HCEC 1CT (cell line): ENCODE results near the gene CDC27.
"Not testable (repeated sequence)": the region's sequence is repeated elsewhere in the genome, so short reads cannot be mapped to it uniquely, and the experiment has no call there.

Source experiments
- DNase-seq: peaks from one replicate; pipeline ENCODE4 v3.0.0-alpha.2; 2017

The CDC27 gene

DNA sequence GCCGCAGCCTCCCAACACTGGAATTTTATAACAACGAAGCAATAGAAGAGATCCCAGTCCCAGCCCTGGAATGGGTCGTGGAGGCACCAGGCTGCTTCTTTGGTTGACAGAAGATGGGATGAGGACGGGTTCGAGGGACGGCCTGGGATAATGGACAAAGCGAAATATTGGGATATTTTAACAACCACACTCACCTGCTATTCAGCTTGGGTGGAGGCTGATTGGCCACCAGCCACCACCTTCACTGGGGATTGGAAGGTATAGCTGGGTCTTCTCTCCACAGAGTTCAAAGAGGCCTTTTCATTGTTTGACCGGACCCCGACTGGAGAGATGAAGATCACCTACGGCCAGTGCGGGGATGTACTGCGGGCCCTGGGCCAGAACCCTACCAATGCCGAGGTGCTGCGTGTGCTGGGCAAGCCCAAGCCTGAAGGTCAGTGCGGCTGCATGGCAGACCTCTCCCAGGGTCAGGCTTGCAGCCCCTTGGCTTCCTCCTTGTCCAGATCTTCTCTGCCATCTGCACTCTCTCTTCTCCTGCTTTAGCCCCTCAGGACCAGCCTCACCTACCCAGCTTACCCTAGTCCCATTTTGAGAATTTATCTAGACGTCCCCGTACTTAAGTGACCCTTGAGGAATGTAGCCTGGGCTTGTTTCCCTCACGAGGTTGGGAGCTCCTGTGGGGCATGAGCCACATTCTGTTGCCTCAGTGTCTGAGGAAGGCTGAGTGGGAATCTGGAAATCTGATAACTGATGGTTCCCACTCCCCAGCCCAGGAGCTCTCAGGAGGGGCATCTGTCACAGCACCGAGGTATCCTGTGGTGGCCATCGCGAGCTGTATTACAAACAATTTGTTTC lies 30.8 kb upstream of the CDC27 start:
- DNase-seq, result no peak

DNA sequence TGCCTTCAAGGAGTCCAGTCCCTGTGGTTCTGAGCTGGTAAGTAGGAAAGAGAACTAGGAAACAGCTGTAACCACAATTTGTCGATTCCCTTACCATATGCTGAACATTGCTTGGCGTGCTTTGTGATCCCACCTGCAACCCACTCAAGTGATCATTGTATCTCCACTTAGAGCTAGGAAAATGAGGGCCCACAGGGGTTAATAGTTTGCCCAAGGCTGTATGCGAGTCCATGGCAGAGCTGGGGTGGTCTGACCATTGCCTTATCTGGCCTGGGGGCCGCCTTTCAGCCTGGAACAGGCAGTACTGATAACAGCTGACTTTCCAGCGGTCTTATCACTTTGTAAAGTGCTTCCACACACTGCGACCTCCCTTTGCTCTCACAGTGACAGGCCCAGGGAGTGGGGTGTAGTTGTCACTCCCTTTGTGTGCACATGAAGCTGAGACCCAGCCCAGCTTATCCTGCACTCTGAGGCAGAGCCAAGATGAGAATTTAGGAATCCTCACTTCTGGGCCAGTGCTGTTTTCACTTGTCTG lies 29.9 kb upstream of the CDC27 start:
- DNase-seq, result no peak

DNA sequence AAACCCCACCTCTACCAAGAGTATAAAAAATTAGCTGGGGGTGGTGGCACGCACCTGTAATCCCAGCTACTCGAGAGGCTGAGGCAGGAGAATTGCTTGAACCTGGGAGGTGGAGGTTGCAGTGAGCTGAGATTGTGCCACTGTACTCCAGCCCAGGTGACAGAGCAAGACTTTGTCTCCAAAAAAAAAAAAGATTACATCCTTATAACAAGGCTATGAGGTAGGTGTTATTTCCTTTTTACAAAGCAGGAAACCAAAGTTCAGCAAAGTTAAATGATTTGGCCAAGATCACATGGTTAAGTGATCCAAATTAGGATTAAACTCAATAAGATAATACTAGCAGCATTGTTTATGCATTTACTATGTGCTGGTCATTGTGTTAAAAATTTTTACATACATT lies 28.2 kb upstream of the CDC27 start:
- DNase-seq, result not testable (repeated sequence)

DNA sequence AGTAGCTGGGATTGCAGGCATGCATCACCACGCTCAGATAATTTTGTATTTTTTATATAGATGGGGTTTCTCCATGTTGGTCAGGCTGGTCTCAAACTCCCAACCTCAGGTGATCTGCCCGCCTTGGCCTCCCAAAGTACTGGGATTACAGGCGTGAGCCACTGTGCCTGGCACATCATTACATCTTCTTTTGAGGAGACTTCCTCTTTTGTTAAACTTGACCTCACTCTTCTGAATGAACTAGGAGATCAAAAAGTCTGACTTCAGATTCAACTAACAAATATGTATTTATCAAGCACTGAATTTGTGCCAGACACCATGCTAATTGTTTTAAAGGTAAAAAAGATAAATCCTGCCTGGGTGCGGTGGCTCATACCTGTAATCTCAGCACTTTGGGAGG lies 27.7 kb upstream of the CDC27 start:
- not testable (repeated sequence) for DNase-seq

DNA sequence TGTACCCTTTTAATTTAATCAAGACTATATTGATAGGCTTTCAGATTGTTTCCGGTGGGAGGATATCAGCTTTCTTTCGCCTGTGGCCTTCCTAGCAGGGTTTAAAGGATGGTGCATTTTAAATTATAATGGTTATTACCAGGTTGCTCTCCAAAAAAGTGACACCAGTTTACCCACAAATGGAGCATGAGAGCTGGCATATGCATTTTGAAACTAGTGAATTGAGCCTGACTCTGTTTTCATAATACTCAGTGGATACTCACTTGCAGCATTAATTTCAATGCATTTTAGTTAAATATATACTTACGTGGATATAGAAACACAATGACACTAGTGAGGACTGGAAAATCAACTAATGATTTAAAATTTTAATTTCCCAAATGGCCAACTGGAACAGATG lies 25.8 kb upstream of the CDC27 start:
- no peak for DNase-seq

DNA sequence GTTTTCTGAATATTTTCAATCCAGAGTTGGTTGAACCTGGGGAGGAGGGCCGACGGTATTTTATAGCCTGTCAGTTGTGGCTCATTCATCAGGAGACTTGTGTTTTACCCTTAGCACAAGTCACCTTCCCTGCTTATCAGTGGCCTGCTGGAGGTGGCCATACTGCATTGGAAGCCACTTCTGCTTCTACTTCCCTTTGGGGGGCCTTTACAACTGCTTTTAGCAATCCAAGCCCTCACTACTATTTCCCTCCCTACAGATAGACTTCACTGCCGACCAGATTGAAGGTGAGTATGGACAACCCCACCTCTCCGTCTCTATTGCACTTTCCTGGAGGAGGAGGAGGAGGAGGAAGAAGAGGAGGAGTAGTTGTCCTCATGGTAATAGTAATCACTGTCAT lies 24.4 kb upstream of the CDC27 start:
- no peak for DNase-seq

DNA sequence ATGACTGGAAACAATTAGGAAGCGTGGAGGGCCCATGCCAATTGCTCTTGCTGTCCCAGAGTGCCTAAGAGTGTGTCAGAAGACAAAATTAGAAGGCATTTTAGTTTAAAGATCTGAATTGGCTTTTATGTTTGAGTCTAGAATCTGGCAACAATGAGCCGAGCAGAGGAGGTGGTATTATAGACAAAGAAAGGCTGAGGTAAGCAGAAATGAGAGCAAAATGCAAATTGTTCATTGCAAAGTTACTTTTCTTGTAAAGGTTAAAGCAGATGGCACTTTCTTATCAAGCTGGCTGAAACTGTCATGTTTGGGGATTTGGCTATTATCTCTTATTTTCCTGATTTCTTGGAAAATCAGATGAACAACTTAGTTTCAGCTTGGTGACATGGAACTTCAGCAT lies 23.4 kb upstream of the CDC27 start:
- no peak for DNase-seq

DNA sequence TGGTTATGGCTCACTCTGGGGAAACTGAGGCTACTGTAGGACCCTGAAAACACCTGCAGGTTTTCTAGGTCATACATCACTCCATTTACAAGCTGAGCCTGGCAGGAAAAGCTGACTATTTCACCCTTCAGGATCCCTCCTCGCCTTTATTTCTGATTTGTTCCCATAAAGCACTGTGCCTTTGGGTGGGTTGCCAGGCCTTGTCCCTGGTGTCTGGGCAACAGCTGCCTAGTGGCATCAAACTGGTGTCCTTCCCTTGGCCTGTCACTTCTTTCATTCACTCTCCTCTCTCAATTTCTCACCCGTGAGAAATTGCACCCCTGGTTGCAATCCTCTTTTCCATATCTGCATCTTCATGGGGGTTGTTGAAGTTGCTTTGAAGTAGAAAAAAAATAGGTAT lies 21.7 kb upstream of the CDC27 start:
- no peak for DNase-seq

DNA sequence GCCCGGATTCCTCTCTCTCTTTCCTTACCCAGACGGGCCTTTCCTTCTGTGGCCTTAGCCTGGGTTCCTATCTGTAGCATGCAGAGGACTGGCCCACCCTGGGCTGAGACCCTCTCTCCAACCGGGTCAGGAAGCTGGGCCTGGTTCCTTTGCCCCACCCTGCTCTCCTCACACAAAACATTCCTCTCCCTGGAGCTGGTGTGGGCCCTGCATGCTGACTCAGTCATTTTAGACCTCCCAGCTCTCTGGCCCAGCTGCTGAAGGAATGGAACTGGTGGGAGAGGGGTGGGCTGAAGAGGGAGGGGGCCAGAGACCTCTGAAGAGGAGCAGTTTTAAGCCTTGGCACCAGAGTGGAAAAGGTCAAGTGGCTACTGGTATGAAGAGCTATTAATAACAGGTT lies 21.0 kb upstream of the CDC27 start:
- no peak for DNase-seq

DNA sequence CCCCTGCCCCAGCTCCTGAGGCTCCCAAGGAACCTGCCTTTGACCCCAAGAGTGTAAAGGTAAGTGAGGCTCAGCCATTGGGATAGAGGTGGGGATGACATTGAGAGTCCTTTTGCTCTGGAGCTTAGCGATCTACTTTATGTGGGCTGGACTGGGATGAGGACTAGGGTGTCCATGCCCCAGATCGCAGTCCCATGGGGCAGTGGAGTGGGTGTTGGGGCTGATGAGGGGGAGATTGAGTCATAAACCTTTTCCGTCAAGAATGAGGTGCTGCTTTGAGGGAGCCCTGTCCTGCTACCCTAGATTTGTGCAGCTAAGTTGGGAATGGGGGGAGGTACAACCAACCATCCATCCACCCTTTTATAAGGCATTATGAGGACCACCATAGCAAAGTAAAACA lies 20.4 kb upstream of the CDC27 start:
- no peak for DNase-seq

DNA sequence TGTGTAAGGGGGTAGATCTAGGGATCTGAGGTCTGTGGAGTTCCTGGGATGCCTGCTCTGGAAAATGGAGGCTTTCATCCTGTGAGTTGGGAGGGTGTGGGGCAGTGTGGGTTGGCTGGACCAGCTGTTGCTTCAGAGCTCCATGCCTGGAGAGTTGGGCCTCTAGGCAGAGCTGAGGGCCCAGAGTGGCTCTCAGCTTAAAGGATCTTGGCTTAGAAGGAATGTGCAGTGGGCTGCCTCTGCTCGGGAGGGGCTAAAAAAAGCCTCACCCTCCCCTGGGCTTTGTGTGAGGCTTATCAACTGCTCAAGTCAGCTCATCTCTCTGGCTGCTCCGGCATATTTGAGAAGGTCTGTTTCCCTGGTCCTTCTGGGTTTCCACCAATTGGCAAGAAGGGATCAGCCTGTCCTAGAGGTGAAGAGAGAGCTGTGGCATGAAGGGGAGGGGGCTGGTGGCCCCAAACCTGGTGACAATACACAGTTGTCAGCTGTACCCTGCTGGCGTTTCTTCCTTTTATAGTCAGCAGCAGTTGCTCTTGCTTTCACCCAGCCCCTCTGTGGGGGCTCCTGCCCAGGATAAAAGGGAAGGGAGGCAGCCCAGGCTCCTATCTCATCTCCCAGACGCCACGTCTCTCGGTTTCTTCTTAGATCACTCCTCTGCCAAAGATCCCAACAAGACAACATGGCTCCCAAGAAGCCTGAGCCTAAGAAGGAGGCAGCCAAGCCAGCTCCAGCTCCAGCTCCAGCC lies 19.8 kb upstream of the CDC27 start, which contains the start of gene MYL4:
Gene MYL4 (plus strand): TSS at position 605 of the 745 bp plus-strand sequence. CDS start 75 bp downstream, at position 680.
- no peak for DNase-seq

DNA sequence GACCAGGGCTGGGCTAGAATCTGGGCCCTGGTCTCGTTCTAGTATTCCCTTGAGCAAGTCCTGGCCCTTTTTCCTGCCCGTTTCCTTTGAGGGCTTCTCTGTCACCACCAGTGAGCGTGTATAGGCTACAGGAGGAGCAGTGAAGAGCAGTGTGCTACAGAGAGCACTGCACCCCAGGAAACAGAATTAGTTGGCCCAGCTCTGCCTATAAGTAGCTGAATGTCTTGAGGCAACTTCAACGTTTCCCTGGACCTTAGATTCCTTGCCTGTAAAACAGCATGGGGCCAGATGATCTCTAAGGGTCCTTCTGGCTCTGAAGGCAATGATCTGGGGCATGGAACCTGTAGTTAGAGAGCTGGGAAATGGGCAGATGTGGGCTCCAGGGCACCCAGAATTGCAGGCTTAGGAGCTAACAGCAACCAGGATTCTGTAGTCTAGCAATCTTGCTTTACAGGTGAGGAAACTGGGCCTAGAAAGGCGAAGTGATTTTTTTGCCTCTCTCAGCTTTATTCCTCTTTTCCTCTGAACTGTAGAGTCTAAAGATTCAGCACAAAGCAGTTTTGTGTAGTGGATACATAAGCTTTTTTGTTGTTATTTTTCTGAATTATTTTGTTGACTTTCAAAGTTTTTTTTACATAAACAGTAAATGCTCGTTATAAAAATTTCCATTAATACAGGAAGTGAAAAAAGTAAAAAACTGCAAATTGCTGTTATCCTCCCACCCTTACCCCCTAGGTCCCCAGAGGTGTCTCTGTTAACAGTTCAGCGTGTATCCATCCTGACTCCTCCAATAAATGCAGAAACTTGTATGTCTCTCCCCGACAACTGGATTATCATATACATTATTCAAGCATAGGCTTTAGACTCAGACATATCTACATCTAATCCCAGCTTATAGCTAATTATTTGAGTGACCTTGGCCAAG lies 18.3 kb upstream of the CDC27 start:
- DNase-seq, result no peak

DNA sequence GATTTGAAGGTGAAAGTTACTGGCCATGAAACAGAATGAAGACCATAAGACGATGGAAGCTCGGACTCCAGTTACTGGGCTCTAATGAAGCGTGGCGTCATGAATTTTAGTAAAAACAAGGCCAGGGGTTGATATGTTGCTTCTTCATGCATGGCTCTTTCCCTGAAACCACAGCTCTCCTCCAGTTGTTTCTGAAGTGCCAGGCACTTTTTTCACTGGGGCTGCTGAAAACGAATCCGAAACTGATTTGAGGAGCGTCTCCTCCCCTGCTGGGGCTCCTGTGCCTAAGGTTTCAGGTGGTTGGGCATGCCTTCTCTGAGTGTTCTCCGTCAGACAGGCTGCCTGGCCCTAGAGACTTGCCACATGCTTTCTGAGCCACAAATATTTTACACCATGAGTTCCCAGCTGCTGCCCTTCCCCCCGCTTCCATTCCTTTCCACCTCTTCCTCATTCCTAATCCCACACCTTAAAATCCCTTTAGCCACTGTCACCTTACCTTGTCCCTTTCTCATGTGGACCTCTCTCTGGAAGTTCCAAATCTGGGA lies 16.4 kb upstream of the CDC27 start:
- peak; percentile 43 for DNase-seq

DNA sequence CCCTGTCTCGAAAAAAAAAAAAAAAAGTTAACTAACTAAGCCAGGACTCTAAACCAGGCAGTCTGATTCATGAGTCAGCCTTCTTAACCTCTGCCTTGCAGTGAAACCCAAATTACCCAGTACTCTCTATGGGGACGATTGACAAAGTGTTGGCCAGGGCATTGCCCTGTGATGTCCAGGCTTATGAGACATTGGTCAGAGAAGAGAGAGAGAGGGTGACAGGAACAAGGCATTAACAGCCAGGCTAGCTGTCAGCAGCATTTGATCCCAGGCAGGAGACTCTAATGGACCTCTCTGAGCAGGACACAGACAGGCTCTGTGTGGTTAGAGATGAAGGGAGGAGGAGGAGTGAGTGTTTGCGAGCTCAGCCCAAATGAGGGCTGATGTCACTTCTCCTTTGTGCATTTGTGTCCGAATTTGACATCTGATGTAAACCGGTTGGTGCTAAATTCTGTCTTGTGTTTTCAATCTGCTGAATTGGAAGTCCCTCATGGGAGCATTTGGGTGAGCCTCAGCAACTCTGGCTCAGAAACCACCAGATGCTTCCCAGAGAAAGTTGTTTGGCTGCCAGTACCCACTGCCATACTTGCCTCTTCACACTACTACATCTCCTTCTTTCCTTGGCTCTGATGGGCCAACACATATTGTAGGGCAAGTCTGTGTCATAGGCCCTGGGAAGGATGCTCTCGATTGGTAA lies 15.8 kb upstream of the CDC27 start:
- DNase-seq, result peak; percentile 62

DNA sequence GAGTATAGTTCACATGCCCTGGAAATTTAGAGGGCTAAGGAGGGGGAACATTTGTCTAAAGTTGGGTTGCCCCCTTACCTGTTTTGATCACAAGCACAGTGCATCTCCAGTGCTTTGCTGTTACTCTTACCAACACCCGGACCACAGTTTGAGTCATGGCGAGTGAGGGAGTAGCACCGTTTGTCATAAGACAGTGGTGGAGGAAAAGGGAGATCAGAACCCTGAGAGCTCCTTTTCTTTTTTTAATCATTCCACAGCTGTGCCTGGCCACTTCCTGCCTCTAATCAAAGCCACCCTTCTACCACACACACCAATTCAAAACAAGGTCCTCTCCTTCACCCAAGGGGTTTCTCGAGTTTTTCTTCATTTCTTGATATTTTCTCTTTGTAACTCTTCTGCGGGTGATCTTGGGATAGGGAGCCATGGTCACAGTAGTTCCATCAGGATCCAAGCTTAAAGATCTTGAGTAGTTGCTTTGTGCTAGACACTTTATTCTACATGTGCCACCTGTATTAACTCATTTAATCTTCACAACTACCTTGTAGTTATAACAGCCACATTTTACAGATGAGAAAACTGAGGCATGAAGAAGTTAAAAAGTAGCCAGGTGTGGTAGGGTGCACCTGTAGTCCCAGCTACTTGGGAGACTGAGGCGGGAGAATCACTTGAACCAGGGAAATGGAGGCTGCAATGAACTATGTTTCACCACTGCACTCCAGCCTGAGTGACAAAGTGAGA lies 15.1 kb upstream of the CDC27 start:
- peak; percentile 66 for DNase-seq

DNA sequence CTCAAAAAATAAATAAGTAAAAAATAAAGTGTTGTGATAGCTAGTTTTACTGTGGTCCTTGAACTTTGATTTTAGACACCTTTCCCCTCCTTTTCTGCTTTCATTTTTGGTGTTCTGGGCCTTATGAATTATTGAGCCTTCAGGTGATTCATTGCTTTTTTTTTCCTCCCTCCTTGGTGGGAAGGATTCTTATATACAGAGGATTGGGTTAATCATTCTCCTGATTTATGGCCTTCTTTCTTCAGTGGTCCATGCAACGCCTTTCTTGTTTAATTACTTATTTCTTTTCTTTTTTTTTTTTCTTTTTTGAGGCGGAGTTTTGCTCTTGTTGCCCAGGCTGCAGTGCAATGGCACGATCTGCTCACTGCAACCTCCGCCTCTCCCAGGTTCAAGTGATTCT lies 12.1 kb upstream of the CDC27 start:
- DNase-seq, result no peak

DNA sequence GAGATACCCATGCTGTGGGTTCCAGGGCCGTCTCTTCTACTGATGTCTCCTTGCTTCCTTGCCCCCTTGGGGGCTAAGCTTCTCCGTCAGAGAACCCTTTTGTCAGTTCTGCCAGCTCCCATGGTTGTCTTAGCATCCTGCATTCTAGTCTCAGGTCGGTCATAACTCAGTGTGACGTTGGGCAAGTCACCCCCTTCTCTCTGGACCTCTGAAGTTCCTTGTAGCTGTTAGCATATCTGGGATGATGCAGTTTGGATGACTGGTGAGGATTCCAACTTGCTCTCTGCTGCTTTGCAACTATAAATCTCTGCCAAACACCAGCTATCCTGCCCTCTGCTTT lies 11.2 kb upstream of the CDC27 start:
- DNase-seq, result no peak

DNA sequence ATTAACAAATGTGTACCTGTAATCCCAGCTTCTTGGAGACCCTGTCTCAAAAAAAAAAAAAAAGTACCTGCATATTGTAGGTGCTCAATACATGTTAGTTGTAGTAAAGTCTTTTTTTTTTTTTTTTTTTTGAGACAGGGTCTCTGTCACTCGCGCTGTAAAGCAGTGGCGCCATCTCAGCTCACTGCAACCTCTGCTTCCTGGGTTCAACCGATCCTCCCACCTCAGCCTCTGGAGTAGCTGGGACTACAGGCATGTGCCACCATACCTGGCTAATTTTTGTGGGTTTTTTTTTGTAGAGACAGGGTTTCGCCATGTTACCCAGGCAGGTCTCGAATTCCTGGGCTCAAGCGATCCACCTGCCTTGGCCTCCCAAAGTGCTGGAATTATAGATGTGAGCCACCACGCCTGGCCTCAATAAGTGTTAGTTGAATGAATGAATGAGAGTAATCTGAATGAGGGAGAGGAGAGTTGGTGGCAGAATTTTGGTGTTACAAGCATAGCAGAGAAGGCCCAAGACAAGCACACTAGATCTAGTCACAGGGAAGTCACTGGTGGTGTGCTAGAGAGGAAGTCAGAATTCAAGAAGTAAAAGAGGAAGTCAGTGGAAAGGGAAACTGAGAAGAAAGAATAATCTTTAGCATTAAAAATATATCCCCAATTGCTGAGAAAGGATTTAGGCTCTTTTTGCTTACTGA lies 10.7 kb upstream of the CDC27 start:
- DNase-seq, result no peak

DNA sequence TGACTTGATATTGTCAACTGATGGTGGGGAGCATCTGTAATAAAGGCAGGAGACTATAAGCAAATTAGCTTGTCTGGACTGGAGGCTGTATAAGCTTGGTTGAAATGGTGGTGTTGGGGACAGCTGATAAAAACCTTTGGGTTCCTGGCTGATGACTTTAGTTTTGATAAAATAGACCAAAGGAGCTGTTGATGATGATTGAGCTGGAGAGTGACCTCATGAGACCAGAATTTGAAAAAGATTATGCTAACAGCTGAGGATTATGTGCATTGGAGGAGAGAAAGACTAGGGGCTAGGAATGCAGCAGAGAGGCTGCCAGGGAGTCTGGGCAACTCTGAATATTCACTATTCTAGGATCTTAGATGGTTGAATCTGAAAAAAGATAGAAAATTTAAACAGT lies 8.7 kb upstream of the CDC27 start:
- DNase-seq, result no peak

DNA sequence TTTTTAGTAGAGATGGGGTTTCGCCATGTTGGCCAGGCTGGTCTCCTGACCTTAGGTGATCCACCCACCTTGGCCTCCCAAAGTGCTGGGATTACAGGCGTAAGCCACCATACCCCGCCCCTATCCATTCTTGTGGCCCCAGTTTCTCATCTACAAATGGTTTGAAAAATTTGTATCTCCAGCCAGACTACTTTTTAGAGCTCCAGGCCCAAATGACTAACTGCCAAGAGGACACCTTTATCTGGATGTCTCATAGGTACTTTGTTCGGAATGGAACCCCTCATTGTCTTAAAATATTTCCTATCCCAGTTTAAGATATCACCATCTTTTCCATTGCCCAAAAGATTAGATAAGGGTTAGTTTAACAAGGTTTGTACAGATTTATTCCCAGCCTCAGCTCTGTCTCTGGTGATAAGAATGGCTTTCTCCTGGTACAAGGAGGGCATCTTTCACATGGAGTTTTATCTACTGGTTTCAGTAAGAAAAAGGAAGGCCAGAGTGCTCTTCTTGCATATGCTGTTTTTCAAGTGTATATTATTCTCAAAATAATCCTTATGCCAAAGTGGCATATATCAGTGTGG lies 4.9 kb upstream of the CDC27 start:
- no peak for DNase-seq
